Jurkat, Clone E6-1 (cell line): Measurements from ENCODE around the gene ZBTB3.
A peak's percentile ranks its signal among the peaks of the same experiment; 100 is the strongest.
"Not testable (repeated sequence)": the region's sequence is repeated elsewhere in the genome, so short reads cannot be mapped to it uniquely, and the experiment has no call there.

Experiments
- DNase-seq: peaks from one replicate; pipeline ENCODE4 v3.0.0-alpha.2; 2011; ENCODE audit warnings: low read depth, low spot score
- H3K4me3 ChIP-seq: 2 replicates; pipeline ENCODE4 v1.5.1; 2011; ENCODE audit warnings: mild to moderate bottlenecking, low read length, control low read depth, moderate library complexity

ZBTB3 gene

GRCh38 chr11:62770778-62771143 lies 16.8 kb upstream of the ZBTB3 start:
- peak overlapping the region; percentile 72 for H3K4me3 ChIP-seq
- no peak for DNase-seq

DNA sequence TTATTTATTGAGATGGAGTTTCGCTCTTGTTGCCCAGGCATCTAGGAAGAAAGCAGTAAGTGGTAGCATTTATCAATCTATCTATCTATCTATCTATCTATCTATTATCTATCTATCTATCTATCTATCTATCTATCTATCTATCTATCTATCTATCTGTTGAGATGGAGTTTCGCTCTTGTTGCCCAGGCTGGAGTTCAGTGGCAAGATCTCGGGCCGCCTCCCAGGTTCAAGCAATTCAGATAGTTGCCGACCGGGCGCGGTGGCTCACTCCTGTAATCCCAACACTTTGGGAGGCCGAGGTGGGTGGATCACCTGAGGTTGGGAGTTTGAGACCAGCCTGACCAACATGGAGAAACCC lies 6.9 kb upstream of the ZBTB3 start:
- peak overlapping the region; percentile 47 for H3K4me3 ChIP-seq
- DNase-seq = not testable (repeated sequence)

- no peak for DNase-seq
- H3K4me3 ChIP-seq = no peak overlapping the region
These were observed 4.2 kb upstream of the ZBTB3 start for GRCh38 chr11:62757846-62758788.

DNA sequence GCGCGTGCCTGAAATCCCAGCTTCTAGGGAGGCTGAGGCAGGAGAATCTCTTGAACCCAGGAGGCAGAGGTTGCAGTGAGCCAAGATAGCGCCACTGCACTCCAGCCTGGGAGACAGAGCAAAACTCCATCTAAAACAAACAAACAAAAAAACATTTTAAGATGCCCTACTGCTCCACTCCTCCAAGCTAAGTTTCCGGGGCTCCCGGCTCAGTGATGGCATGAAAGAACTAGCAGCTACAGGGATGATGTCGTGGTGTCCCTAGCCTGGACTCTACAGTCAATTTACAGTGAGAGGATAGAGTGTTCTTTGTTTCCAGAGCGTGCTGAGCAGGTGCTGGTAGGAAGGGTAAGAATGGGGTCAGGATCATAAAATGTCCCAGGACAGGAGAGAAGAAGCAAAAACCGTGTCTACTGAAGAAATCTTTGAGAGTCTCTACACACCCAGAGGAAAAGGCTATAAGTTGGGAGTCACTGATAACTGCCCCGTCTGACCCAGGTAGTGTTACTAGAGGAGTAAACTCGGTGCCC lies 1.2 kb upstream of the ZBTB3 start:
- DNase-seq = no peak
- H3K4me3 ChIP-seq = no peak overlapping the region

DNA sequence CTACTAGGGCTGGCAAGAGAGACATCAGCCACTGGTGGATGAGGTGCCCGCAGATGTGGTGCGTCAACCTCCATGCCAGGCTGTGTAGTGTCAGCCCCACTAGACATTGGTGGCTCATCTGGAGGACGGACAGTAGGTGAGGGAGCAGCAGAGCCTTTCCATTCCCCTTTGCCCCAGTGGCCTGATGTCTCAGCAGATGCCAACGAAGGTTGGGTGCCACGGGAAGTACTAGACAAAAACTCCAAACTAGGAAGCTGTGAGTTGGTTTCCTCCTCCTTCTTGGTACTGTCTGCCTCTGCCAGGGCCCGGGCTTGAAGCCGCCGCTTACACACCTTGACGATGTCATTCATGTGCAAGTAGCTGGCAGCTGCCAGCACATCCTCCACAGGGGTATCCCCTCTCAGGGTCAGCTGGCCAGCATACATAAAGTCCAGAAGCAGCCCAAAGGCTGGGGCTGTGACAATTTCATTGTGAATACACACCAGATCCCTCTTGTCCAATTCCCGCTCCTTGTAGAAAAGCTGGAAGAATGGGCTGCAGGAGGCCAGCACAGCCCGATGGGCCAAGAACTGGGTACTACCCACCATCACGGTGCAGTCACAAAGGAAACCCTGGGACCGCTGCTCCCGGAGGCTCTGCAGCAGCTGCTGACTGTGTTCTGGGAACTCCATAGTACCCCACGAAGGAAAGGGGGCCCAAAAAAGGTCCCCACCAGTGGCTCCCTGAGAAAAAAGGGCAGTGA lies 795 bp downstream of the ZBTB3 start:
- peak overlapping the region; percentile 88 for H3K4me3 ChIP-seq
- no peak for DNase-seq

DNA sequence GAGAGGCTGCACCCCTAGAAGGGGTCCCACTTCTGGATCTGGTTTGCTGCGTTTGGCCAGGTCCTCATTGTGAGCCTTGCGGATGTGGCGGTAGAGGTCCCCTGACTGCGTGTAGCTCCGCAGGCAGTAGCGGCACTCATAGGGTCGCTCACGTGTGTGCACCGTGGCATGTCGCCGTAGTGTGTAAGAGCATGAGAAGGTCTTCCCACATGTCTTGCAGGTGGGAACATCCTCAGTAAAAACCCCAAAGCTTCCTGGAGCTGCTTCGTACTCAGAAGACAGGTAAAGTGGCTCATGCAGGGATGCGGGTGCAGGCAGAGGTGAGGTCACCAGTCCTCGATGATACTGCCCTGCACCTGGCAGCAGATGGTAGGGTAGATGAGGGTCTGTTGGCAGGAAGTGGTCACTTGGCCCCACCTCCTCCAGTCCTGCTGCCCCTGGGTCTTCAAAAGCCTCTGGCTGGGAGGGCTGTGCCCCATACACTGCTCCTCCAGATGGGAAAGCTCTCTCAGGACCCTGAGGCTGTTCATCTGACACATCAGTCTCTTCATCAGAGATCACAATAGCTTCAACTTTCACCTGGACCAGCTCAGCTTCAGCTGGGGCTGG lies 1.7 kb downstream of the ZBTB3 start:
- DNase-seq = no peak
- no peak overlapping the region for H3K4me3 ChIP-seq

- DNase-seq, H3K4me3 ChIP-seq: not testable (repeated sequence)
These were observed 4.0 kb downstream of the ZBTB3 start for GRCh38 chr11:62749931-62750330.

GRCh38 chr11:62747475-62748160 lies 6.3 kb downstream of the ZBTB3 start:
- DNase-seq = no peak
- H3K4me3 ChIP-seq = no peak overlapping the region

DNA sequence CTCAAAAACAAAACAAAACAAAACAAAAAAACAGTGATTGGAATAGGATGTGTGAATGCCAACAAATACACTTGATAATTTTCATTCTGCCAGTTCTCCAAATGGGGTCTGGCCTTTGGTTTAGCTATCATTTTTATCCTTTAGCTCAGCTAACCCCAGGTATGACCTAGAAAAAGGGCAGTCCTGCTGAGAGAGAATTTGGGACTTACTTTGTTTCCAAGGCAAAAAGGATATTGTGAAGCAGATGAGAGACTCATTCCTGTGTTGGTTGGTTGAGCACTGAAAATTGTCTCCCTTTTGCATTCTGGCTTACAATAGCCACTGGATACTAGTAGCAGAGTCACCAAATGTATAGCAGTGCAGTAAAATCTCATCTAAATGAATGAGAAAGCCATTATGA lies 16.8 kb downstream of the ZBTB3 start:
- H3K4me3 ChIP-seq = no peak overlapping the region
- DNase-seq = no peak

GRCh38 chr11:62732830-62733229 lies 21.1 kb downstream of the ZBTB3 start:
- no peak overlapping the region for H3K4me3 ChIP-seq
- DNase-seq = no peak

DNA sequence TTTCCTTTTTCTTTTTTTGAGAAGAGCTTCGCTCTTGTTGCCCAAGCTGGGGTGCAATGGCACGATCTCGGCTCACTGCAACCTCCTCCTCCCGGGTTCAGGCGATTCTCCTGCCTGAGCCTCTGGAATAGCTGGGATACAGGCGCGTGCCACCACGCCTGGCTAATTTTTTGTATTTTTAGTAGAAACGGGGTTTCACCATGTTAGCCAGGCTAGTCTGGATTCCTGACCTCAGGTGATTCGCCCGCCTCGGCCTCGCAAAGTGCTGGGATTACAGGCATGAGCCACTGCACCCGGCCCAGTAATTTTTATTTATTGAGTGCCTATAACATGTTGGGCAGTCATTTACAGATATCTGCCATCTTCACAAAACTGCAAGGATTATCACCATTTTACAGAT lies 23.9 kb downstream of the ZBTB3 start:
- DNase-seq = not testable (repeated sequence)
- peak overlapping the region; percentile 78 for H3K4me3 ChIP-seq

GRCh38 chr11:62728171-62728988 lies 25.6 kb downstream of the ZBTB3 start, which contains the start of gene TTC9C:
TTC9C (plus strand) TSS chr11:62728486; CDS start chr11:62728849, 363 bp downstream.
- peak; percentile 82 for DNase-seq
- peak within 1 kb of the TSS; percentile 78 for H3K4me3 ChIP-seq

DNA sequence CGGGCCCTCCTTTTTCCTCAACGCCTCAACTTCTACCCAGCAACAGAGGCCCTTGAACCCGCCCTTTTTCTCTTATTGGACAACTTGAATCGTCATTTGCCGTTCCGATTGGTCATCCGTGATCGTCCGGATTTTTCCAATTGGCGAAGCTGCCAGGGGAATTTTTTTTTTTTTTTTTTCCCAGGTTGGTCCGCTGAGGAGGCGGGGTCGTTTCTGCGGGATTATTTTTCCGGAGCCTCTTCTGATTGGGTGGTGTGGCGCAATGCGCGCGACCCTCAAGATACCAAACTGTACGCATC lies 26.1 kb downstream of the ZBTB3 start:
- DNase-seq = peak; percentile 99
- H3K4me3 ChIP-seq = peak overlapping the region; percentile 78

DNA sequence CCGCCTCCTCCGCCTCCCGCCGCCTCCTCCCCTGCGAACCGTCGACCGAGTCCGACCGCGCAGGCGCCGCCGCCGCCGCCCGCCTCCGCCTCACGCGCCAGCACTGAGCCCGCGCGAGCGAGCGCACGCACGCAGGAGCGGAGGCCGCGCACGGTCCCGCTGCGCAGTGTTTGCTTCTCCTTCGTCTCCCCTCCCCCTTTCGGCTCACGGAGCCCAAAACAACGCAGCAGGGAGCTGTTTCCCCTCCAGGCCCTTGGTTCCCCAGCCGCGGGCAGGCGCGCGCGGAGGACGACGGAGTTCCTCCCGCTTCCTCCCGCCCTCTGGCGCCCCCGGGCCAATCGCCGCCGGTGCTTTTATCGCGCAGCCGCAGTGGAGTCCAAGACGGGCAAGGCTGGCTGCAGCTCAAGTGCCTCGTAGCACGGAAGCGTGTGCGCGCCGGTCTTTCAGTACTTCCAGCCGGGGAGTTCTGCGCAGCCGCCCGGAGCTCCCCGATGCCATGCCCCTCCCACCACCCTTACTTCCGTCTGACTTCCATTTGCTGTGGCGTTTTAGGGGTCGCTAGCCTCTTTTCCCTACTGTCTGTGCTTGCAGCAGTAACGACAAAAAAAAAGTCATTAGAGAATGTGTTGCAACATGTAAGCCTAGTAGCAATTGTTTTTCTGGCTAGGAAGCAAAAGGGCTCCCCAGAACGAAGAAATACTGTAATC lies 26.6 kb downstream of the ZBTB3 start, which contains the start of gene HNRNPUL2:
TSS of gene HNRNPUL2 (minus strand) at position 293 of the 707 bp plus-strand sequence. CDS start 301 bp downstream, outside the sequence.
- DNase-seq = peak; percentile 99
- H3K4me3 ChIP-seq = peak within 1 kb of the TSS; percentile 78

GRCh38 chr11:62726915-62727164 lies 27.1 kb downstream of the ZBTB3 start:
- peak overlapping the region; percentile 78 for H3K4me3 ChIP-seq

DNA sequence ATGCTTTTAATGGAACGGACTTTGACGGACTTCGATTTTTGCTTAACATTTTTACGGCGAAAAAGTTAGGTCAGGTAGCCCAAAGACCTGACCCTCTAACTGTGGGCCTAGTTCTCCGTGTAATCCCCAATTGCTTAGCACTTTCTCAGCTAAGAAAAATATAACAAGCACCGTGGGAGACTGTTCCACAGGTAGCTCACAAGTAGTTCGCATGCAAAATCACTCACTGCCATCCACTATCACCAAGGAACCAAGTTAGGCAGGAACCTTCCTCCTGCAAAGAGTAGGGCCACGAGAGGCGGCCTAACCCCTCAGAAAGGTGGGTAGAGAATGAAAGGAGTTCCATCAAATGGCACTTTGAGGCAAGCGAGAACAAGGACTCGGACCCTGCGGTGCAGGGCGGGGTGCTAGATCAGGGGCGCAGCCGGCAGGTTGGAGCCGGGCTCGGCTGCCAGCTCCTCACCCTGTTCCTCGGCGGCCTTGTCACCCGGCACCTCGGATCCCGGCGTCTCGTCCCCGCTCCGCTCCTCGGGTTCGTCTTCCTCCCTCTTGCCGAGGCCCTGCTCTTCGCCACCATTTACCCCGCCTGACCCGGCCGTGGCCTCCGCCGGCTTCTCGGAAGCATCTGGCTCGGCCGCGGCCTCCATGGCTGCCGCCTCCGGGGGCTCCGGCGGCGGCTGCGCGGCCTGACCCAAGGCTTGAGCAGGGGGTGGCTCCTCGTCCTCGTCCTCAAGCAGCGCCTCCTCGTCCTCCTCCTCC lies 27.6 kb downstream of the ZBTB3 start:
- no peak for DNase-seq

More at GRCh38 chr11:62726915-62727164, 27.1 kb downstream of the ZBTB3 start:
- no peak for DNase-seq

GRCh38 chr11:62725646-62726045 lies 28.3 kb downstream of the ZBTB3 start:
- DNase-seq = no peak
- H3K4me3 ChIP-seq = peak overlapping the region; percentile 78

More for the DNA sequence above, 27.6 kb downstream of the ZBTB3 start:
- peak overlapping the region; percentile 78 for H3K4me3 ChIP-seq
